Midbrain (tissue), 1 donor: ENCODE results near the gene ARL4A.
"Not testable (repeated sequence)": the region's sequence is repeated elsewhere in the genome, so short reads cannot be mapped to it uniquely, and the experiment has no call there.

Source experiments
- DNase-seq: peaks from one replicate; lab custom pipeline; 2025; lab: John Stamatoyannopoulos, UW

Gene ARL4A

GRCh38 chr7:12670000-12670729 lies 17.3 kb upstream of the ARL4A start:
- no peak for DNase-seq

- no peak for DNase-seq
These were observed 16.5 kb upstream of the ARL4A start for GRCh38 chr7:12670743-12671520.

- DNase-seq, result not testable (repeated sequence)
These were observed 14.0 kb upstream of the ARL4A start for GRCh38 chr7:12673436-12673835.

GRCh38 chr7:12674053-12674452 lies 13.4 kb upstream of the ARL4A start:
- no peak for DNase-seq

GRCh38 chr7:12674861-12675260 lies 12.6 kb upstream of the ARL4A start:
- DNase-seq, result no peak

GRCh38 chr7:12683678-12684585 lies 3.5 kb upstream of the ARL4A start:
- DNase-seq, result peak; percentile 22

- no peak for DNase-seq
These were observed 2.7 kb upstream of the ARL4A start for GRCh38 chr7:12684733-12685132.

- DNase-seq, result no peak
These were observed 1.9 kb upstream of the ARL4A start for GRCh38 chr7:12685550-12685949.

- DNase-seq, result peak; percentile 88
These were observed 1.1 kb upstream of the ARL4A start for GRCh38 chr7:12686234-12686890.

- no peak for DNase-seq
These were observed 312 bp downstream of the ARL4A start for GRCh38 chr7:12687718-12688171.

- not testable (repeated sequence) for DNase-seq
These were observed 1.2 kb downstream of the ARL4A start for GRCh38 chr7:12688485-12689170.

GRCh38 chr7:12689451-12689850 lies 2.0 kb downstream of the ARL4A start:
- DNase-seq, result no peak

GRCh38 chr7:12690041-12690878 lies 2.8 kb downstream of the ARL4A start:
- DNase-seq, result no peak

- DNase-seq, result not testable (repeated sequence)
These were observed 4.0 kb downstream of the ARL4A start for GRCh38 chr7:12691388-12691787.

GRCh38 chr7:12692035-12692434 lies 4.6 kb downstream of the ARL4A start:
- DNase-seq, result no peak

GRCh38 chr7:12692479-12693259 lies 5.2 kb downstream of the ARL4A start:
- no peak for DNase-seq

- DNase-seq, result no peak
These were observed 7.4 kb downstream of the ARL4A start for GRCh38 chr7:12694817-12695216.

GRCh38 chr7:12695965-12696364 lies 8.5 kb downstream of the ARL4A start:
- DNase-seq, result no peak

GRCh38 chr7:12699299-12699698 lies 11.9 kb downstream of the ARL4A start:
- DNase-seq, result no peak
